ENCODE measurements around the gene SYT17.
A peak's percentile ranks its signal among the peaks of the same experiment; 100 is the strongest.

The SYT17 gene

GRCh38 chr16:19163215-19163614 lies 4.8 kb upstream of the SYT17 start:
- Histone ChIP-seq H3K9me3 (ENCODE audit: control insufficient read depth, insufficient read depth, low read length) (no peaks in the 10 kb centered on the region), H3K27me3 (ENCODE audit: control insufficient read depth, insufficient read depth, low read length) (no peaks in the 10 kb centered on the region), H3K27ac (ENCODE audit: low read depth, low read length) (no peak overlapping the region), H3K9ac (ENCODE audit: low read depth, low read length) (no peak overlapping the region), H3K36me3 (ENCODE audit: control insufficient read depth, insufficient read depth, low read length) (no peaks in the 10 kb centered on the region), H3K4me1 (ENCODE audit: control insufficient read depth, insufficient read depth, low read length) (no peaks in the 10 kb centered on the region), H3K4me3 (ENCODE audit: low read depth, low read length) (no peak overlapping the region)

GRCh38 chr16:19164285-19164684 lies 3.8 kb upstream of the SYT17 start:
- Histone ChIP-seq H3K9ac (ENCODE audit: low read depth, low read length) (no peak overlapping the region), H3K4me1 (ENCODE audit: control insufficient read depth, insufficient read depth, low read length) (no peaks in the 10 kb centered on the region), H3K36me3 (ENCODE audit: control insufficient read depth, insufficient read depth, low read length) (no peaks in the 10 kb centered on the region), H3K4me3 (ENCODE audit: low read depth, low read length) (no peak overlapping the region), H3K27ac (ENCODE audit: low read depth, low read length) (no peak overlapping the region), H3K27me3 (ENCODE audit: control insufficient read depth, insufficient read depth, low read length) (peaks cover 10% of the 10 kb centered on the region), H3K9me3 (ENCODE audit: control insufficient read depth, insufficient read depth, low read length) (no peaks in the 10 kb centered on the region)

- no peaks in the 10 kb centered on the region for H3K9me3 ChIP-seq (ENCODE audit: control insufficient read depth, insufficient read depth, low read length)
- no peak overlapping the region for H3K4me3 ChIP-seq (ENCODE audit: low read depth, low read length)
- H3K27me3 ChIP-seq (ENCODE audit: control insufficient read depth, insufficient read depth, low read length): peaks cover 18% of the 10 kb centered on the region
- H3K9ac ChIP-seq (ENCODE audit: low read depth, low read length): no peak overlapping the region
- H3K4me1 ChIP-seq (ENCODE audit: control insufficient read depth, insufficient read depth, low read length): no peaks in the 10 kb centered on the region
- no peak overlapping the region for H3K27ac ChIP-seq (ENCODE audit: low read depth, low read length)
- H3K36me3 ChIP-seq (ENCODE audit: control insufficient read depth, insufficient read depth, low read length): no peaks in the 10 kb centered on the region
Measured at GRCh38 chr16:19165101-19165500, 2.9 kb upstream of the SYT17 start.

GRCh38 chr16:19166500-19166899 lies 1.5 kb upstream of the SYT17 start:
- H3K27ac ChIP-seq (ENCODE audit: low read depth, low read length): no peak overlapping the region
- H3K4me3 ChIP-seq (ENCODE audit: low read depth, low read length): no peak overlapping the region
- no peak overlapping the region for H3K9ac ChIP-seq (ENCODE audit: low read depth, low read length)
- no peaks in the 10 kb centered on the region for H3K36me3 ChIP-seq (ENCODE audit: control insufficient read depth, insufficient read depth, low read length)
- no peaks in the 10 kb centered on the region for H3K9me3 ChIP-seq (ENCODE audit: control insufficient read depth, insufficient read depth, low read length)
- H3K4me1 ChIP-seq (ENCODE audit: control insufficient read depth, insufficient read depth, low read length): no peaks in the 10 kb centered on the region
- H3K27me3 ChIP-seq (ENCODE audit: control insufficient read depth, insufficient read depth, low read length): peaks cover 18% of the 10 kb centered on the region

- peaks cover 18% of the 10 kb centered on the region for H3K27me3 ChIP-seq (ENCODE audit: control insufficient read depth, insufficient read depth, low read length)
- H3K4me3 ChIP-seq (ENCODE audit: low read depth, low read length): peak overlapping the region; percentile 78
- no peaks in the 10 kb centered on the region for H3K36me3 ChIP-seq (ENCODE audit: control insufficient read depth, insufficient read depth, low read length)
- H3K9ac ChIP-seq (ENCODE audit: low read depth, low read length): peak overlapping the region; percentile 10; the same call in 1 of the 2 replicates
- no peak overlapping the region for H3K27ac ChIP-seq (ENCODE audit: low read depth, low read length)
- H3K4me1 ChIP-seq (ENCODE audit: control insufficient read depth, insufficient read depth, low read length): no peaks in the 10 kb centered on the region
- H3K9me3 ChIP-seq (ENCODE audit: control insufficient read depth, insufficient read depth, low read length): no peaks in the 10 kb centered on the region
Measured at GRCh38 chr16:19168371-19169081, 486 bp downstream of the SYT17 start.

GRCh38 chr16:19169082-19169639 lies 1.1 kb downstream of the SYT17 start:
- no peaks in the 10 kb centered on the region for H3K36me3 ChIP-seq (ENCODE audit: control insufficient read depth, insufficient read depth, low read length)
- peaks cover 18% of the 10 kb centered on the region for H3K27me3 ChIP-seq (ENCODE audit: control insufficient read depth, insufficient read depth, low read length)
- no peaks in the 10 kb centered on the region for H3K9me3 ChIP-seq (ENCODE audit: control insufficient read depth, insufficient read depth, low read length)
- H3K4me1 ChIP-seq (ENCODE audit: control insufficient read depth, insufficient read depth, low read length): no peaks in the 10 kb centered on the region
- H3K4me3 ChIP-seq (ENCODE audit: low read depth, low read length): peak overlapping the region; percentile 78
- H3K27ac ChIP-seq (ENCODE audit: low read depth, low read length): no peak overlapping the region
- no peak overlapping the region for H3K9ac ChIP-seq (ENCODE audit: low read depth, low read length)

GRCh38 chr16:19170043-19170655 lies 2.1 kb downstream of the SYT17 start:
- H3K9ac ChIP-seq (ENCODE audit: low read depth, low read length): no peak overlapping the region
- no peaks in the 10 kb centered on the region for H3K4me1 ChIP-seq (ENCODE audit: control insufficient read depth, insufficient read depth, low read length)
- no peak overlapping the region for H3K27ac ChIP-seq (ENCODE audit: low read depth, low read length)
- H3K4me3 ChIP-seq (ENCODE audit: low read depth, low read length): no peak overlapping the region
- no peaks in the 10 kb centered on the region for H3K9me3 ChIP-seq (ENCODE audit: control insufficient read depth, insufficient read depth, low read length)
- no peaks in the 10 kb centered on the region for H3K36me3 ChIP-seq (ENCODE audit: control insufficient read depth, insufficient read depth, low read length)
- peaks cover 18% of the 10 kb centered on the region for H3K27me3 ChIP-seq (ENCODE audit: control insufficient read depth, insufficient read depth, low read length)

GRCh38 chr16:19172098-19172780 lies 4.2 kb downstream of the SYT17 start:
- H3K9ac ChIP-seq (ENCODE audit: low read depth, low read length): no peak overlapping the region
- H3K36me3 ChIP-seq (ENCODE audit: control insufficient read depth, insufficient read depth, low read length): no peaks in the 10 kb centered on the region
- no peak overlapping the region for H3K27ac ChIP-seq (ENCODE audit: low read depth, low read length)
- peaks cover 18% of the 10 kb centered on the region for H3K27me3 ChIP-seq (ENCODE audit: control insufficient read depth, insufficient read depth, low read length)
- no peaks in the 10 kb centered on the region for H3K9me3 ChIP-seq (ENCODE audit: control insufficient read depth, insufficient read depth, low read length)
- no peak overlapping the region for H3K4me3 ChIP-seq (ENCODE audit: low read depth, low read length)
- no peaks in the 10 kb centered on the region for H3K4me1 ChIP-seq (ENCODE audit: control insufficient read depth, insufficient read depth, low read length)

- Histone ChIP-seq H3K27ac (ENCODE audit: low read depth, low read length) (no peak overlapping the region), H3K4me3 (ENCODE audit: low read depth, low read length) (no peak overlapping the region), H3K36me3 (ENCODE audit: control insufficient read depth, insufficient read depth, low read length) (no peaks in the 10 kb centered on the region), H3K27me3 (ENCODE audit: control insufficient read depth, insufficient read depth, low read length) (peaks cover 18% of the 10 kb centered on the region), H3K4me1 (ENCODE audit: control insufficient read depth, insufficient read depth, low read length) (no peaks in the 10 kb centered on the region), H3K9ac (ENCODE audit: low read depth, low read length) (no peak overlapping the region), H3K9me3 (ENCODE audit: control insufficient read depth, insufficient read depth, low read length) (no peaks in the 10 kb centered on the region)
Measured at GRCh38 chr16:19173059-19173458, 5.0 kb downstream of the SYT17 start.

GRCh38 chr16:19173649-19174383 lies 5.8 kb downstream of the SYT17 start:
- Histone ChIP-seq H3K27ac (ENCODE audit: low read depth, low read length) (no peak overlapping the region), H3K27me3 (ENCODE audit: control insufficient read depth, insufficient read depth, low read length) (peaks cover 13% of the 10 kb centered on the region), H3K9ac (ENCODE audit: low read depth, low read length) (no peak overlapping the region), H3K4me3 (ENCODE audit: low read depth, low read length) (no peak overlapping the region), H3K36me3 (ENCODE audit: control insufficient read depth, insufficient read depth, low read length) (no peaks in the 10 kb centered on the region), H3K4me1 (ENCODE audit: control insufficient read depth, insufficient read depth, low read length) (no peaks in the 10 kb centered on the region), H3K9me3 (ENCODE audit: control insufficient read depth, insufficient read depth, low read length) (no peaks in the 10 kb centered on the region)
